Vagina (tissue), 2 donors: ENCODE data around the gene FIGN.

Experiments used
- CTCF ChIP-seq, 3 experiments: fragments of 450-650 bp in 2 of 3; fragments of 200-600 bp in 1 of 3; sonication (generic) in 1 of 3; IDR thresholded peaks; one replicate each; pipeline ENCODE4 v1.5.1; 2017 to 2019; ENCODE audit warnings: antibody characterized with exemption in 3 of 3, mild to moderate bottlenecking in 2 of 3, moderate library complexity in 2 of 3
- POLR2A ChIP-seq, 2 donors: fragments of 450-650 bp; IDR thresholded peaks; one replicate each; pipeline ENCODE4 v1.6.1; 2017; ENCODE audit warnings: antibody characterized with exemption in 2 of 2, mild to moderate bottlenecking in 2 of 2, moderate library complexity in 2 of 2

GRCh38 chr2:163785162-163785561 is 49.4 kb upstream of the FIGN start:
- no peak for TF ChIP-seq CTCF (IDR thresholded peaks at IDR 0.05)
- TF ChIP-seq POLR2A (IDR thresholded peaks at IDR 0.05), result no peak
